Stimulated activated CD4-positive, alpha-beta T cell treated with anti-CD3 and anti-CD28 coated beads, Interleukin-2, amount 100 ng/mL, for 48 hours (primary cell): Measurements from ENCODE around the gene TRA2B.
"Not testable (repeated sequence)": the region's sequence is repeated elsewhere in the genome, so short reads cannot be mapped to it uniquely, and the experiment has no call there.

ENCODE experiments used
- DNase-seq, 2 donors: peaks; one replicate each; pipeline ENCODE4 v3.0.0-alpha.2; 2020

Gene TRA2B

GRCh38 chr3:185926445-185926844 is 11.4 kb downstream of the TRA2B start:
- DNase-seq = no peak

GRCh38 chr3:185925353-185925752 is 12.5 kb downstream of the TRA2B start:
- DNase-seq = no peak

- no peak for DNase-seq
Measured at GRCh38 chr3:185924375-185924774, 13.4 kb downstream of the TRA2B start.

GRCh38 chr3:185920184-185920583 is 17.6 kb downstream of the TRA2B start:
- no peak for DNase-seq

GRCh38 chr3:185916042-185916833 is 21.6 kb downstream of the TRA2B start:
- DNase-seq = no peak

- no peak for DNase-seq
Measured at GRCh38 chr3:185915642-185916041, 22.2 kb downstream of the TRA2B start.

GRCh38 chr3:185914911-185915629 is 22.7 kb downstream of the TRA2B start:
- DNase-seq = no peak

- no peak for DNase-seq
Measured at GRCh38 chr3:185912929-185913901, 24.6 kb downstream of the TRA2B start.

- no peak for DNase-seq
Measured at GRCh38 chr3:185912512-185912911, 25.3 kb downstream of the TRA2B start.

- DNase-seq = not testable (repeated sequence)
Measured at GRCh38 chr3:185911076-185911448, 26.8 kb downstream of the TRA2B start.

- not testable (repeated sequence) for DNase-seq
Measured at GRCh38 chr3:185910322-185911075, 27.3 kb downstream of the TRA2B start.

- not testable (repeated sequence) for DNase-seq
Measured at GRCh38 chr3:185909913-185910312, 27.9 kb downstream of the TRA2B start.

GRCh38 chr3:185900228-185900627 is 37.6 kb downstream of the TRA2B start:
- DNase-seq = no peak

- no peak for DNase-seq
Measured at GRCh38 chr3:185896636-185897035, 41.2 kb downstream of the TRA2B start.

GRCh38 chr3:185887066-185887465 is 50.7 kb downstream of the TRA2B start:
- no peak for DNase-seq

- no peak for DNase-seq
Measured at GRCh38 chr3:185884641-185885040, 53.2 kb downstream of the TRA2B start.

- no peak for DNase-seq
Measured at GRCh38 chr3:185881926-185882325, 55.9 kb downstream of the TRA2B start.

GRCh38 chr3:185880600-185880999 is 57.2 kb downstream of the TRA2B start:
- no peak for DNase-seq

- DNase-seq = no peak
Measured at GRCh38 chr3:185878920-185879319, 58.9 kb downstream of the TRA2B start.

GRCh38 chr3:185874119-185874518 is 63.7 kb downstream of the TRA2B start:
- DNase-seq = no peak

- DNase-seq = no peak
Measured at GRCh38 chr3:185867650-185868049, 70.2 kb downstream of the TRA2B start.

- DNase-seq = no peak
Measured at GRCh38 chr3:185866995-185867394, 70.8 kb downstream of the TRA2B start.
